GM23248 (cell line): ENCODE results near the gene MTMR1. TPM values are rescaled to one million over a fixed set of nuclear protein-coding genes. Genes with fewer than 3 reads are reported as not detected.

Experiments
- DNase-seq: peaks from one replicate; pipeline ENCODE4 v3.0.0-alpha.2; 2015
- H2AFZ ChIP-seq: fragments of 200-600 bp; sonication (generic); 2 replicates; pipeline ENCODE4 v1.6.1; 2016; ENCODE audit warnings: antibody characterized with exemption
- H3F3A ChIP-seq: fragments of 200-600 bp; sonication (generic); 2 replicates; pipeline ENCODE4 v1.6.1; 2016; ENCODE audit warnings: mild to moderate bottlenecking, antibody characterized with exemption, mixed run types; ENCODE audit not compliant: insufficient read depth
- H3K27ac ChIP-seq: fragments of 200-600 bp; sonication (generic); 2 replicates; pipeline ENCODE4 v1.5.1; 2016; ENCODE audit warnings: mild to moderate bottlenecking
- H3K27me3 ChIP-seq: fragments of 200-600 bp; sonication (generic); replicated peaks from 2 replicates; pipeline ENCODE4 v1.6.1; 2016; ENCODE audit warnings: mild to moderate bottlenecking; ENCODE audit not compliant: insufficient read depth
- H3K36me3 ChIP-seq: fragments of 200-600 bp; sonication (generic); 2 replicates; pipeline ENCODE4 v1.6.1; 2016; ENCODE audit warnings: low read depth, mild to moderate bottlenecking
- H3K4me1 ChIP-seq: fragments of 200-600 bp; sonication (generic); 2 replicates; pipeline ENCODE4 v1.6.1; 2016; ENCODE audit warnings: mild to moderate bottlenecking; ENCODE audit not compliant: insufficient read depth
- H3K4me2 ChIP-seq: fragments of 200-600 bp; sonication (generic); one replicate; pipeline ENCODE4 v1.6.1; 2016; ENCODE audit warnings: mild to moderate bottlenecking; ENCODE audit not compliant: unreplicated experiment
- H3K4me3 ChIP-seq: fragments of 200-600 bp; sonication (generic); 2 replicates; pipeline ENCODE4 v1.5.1; 2016; ENCODE audit warnings: mild to moderate bottlenecking
- H3K79me2 ChIP-seq: fragments of 200-600 bp; sonication (generic); 2 replicates; pipeline ENCODE4 v1.6.1; 2016; ENCODE audit warnings: mild to moderate bottlenecking; ENCODE audit not compliant: insufficient read depth
- H3K9ac ChIP-seq: fragments of 200-600 bp; sonication (generic); 2 replicates; pipeline ENCODE4 v1.6.1; 2016; ENCODE audit warnings: mild to moderate bottlenecking
- H3K9me2 ChIP-seq: fragments of 200-600 bp; sonication (generic); 2 replicates; pipeline ENCODE4 v1.6.1; 2016; ENCODE audit warnings: mixed run types, mild to moderate bottlenecking, moderate library complexity; ENCODE audit not compliant: insufficient read depth
- H3K9me3 ChIP-seq: fragments of 200-600 bp; sonication (generic); one replicate; pipeline ENCODE4 v1.6.1; 2017; ENCODE audit warnings: low read depth
- H4K20me1 ChIP-seq: fragments of 200-600 bp; sonication (generic); 2 replicates; pipeline ENCODE4 v1.6.0; 2016; ENCODE audit not compliant: insufficient read depth
- EZH2 ChIP-seq: fragments of 200-600 bp; sonication (generic); IDR thresholded peaks from 2 replicates; pipeline ENCODE4 v1.6.1; 2018; ENCODE audit warnings: antibody characterized with exemption, mild to moderate bottlenecking; ENCODE audit not compliant: insufficient read depth, poor library complexity, severe bottlenecking
- EZH2phosphoT487 ChIP-seq: fragments of 200-600 bp; sonication (generic); IDR thresholded peaks from 2 replicates; pipeline ENCODE4 v1.6.1; 2018; ENCODE audit warnings: antibody characterized with exemption, moderate library complexity, mild to moderate bottlenecking, low read depth; ENCODE audit not compliant: insufficient read depth
- WGBS, 2 experiments: methylation state at CpG; one replicate each; pipeline ENCODE4 v1.1.6; 2015 to 2017; ENCODE audit warnings: low lambda C conversion rate in 2 of 2, low coverage in 1 of 2; ENCODE audit errors: missing lambda C conversion rate in 2 of 2; 5-methylcytosine and 5-hydroxymethylcytosine counted together
- in situ Hi-C: fragments of 300-500 bp; cut with MboI; formaldehyde crosslinking; loops from 2 replicates; pipeline ENCODE4 v1.15.0; 2020
- polyA plus RNA-seq: library from polyadenylated mRNA; unstranded; fragments of >200 nt; fragmentation: Nextera tagmentation; extraction: Ambion mirVana; gene quantifications from 2 replicates; pipeline ENCODE4 v1.2.1, GENCODE V29; 2016
- total RNA-seq: library from RNA; depleted of rRNA; stranded (reverse); fragments of >200 nt; shearing (Covaris generic); gene quantifications from 2 replicates; pipeline ENCODE4 v1.2.3, GENCODE V29; 2014

MTMR1 gene
- total and polyA plus RNA-seq, 2 experiments from 2014 or later = 2.7 to 12.8 TPM

DNA sequence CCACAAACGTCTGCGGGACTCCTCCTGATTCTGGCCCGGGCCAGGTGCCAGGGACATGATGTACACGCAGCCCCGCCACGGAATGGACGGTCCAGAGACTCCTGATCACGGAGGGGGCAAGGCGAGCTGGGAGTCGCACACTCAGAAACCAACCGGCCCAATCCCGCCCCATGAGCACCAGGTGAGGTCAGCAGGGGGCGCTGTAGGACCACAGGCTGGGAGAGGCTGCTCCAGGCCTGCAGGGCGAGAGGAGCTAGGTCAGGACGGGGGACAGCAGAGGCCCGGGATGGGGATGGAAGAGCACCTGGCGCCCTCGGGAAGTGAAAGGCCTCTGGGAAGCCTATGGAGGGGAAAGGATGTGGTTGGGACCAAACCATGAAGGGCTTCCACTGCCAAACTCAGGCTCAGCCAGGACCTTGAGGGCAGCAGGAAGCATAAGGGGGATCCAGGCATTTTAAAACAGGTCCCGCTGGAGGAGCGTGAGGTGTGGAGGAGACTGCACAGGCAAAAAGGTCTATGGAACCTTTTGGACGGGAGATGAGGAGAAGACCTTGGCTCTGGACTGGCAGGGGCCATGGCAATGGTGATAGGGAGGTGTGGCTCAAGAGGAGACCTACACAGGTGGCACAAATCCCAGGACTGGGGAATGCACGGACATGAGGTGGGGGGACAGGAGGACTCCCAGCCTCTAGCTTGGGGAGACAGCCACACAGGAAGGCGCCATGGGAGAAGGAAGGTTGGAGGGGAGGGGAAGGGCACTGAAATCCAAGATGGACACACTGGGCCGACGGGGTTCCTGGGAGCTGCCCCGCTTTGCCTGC lies 79.2 kb downstream of the MTMR1 start:
- no peaks in the 10 kb centered on the region for H3K9me3 ChIP-seq
- H3K27me3 ChIP-seq = no peaks in the 10 kb centered on the region
- H2AFZ ChIP-seq = no peak overlapping the region
- peak; percentile 73 for DNase-seq
- no peak overlapping the region for H3K4me3 ChIP-seq
- no peak overlapping the region for H3K9ac ChIP-seq
- no peak overlapping the region for H3K4me2 ChIP-seq
- no peak overlapping the region for H3K27ac ChIP-seq
- no peaks in the 10 kb centered on the region for H4K20me1 ChIP-seq
- H3K9me2 ChIP-seq = no peaks in the 10 kb centered on the region
- 33 to 35% methylated on average over 18 of the region's 26 CpGs for WGBS, 2 experiments
- no peak for TF ChIP-seq EZH2
- no peak for TF ChIP-seq EZH2phosphoT487
- in situ Hi-C loops = loop anchor here (10.0 kb wide), 1 partner anchor 312 kb away; no protein-coding TSS in a partner anchor
- H3K4me1 ChIP-seq = peaks cover 2% of the 10 kb centered on the region; the same call in 1 of the 2 replicates
- H3F3A ChIP-seq = no peaks in the 10 kb centered on the region
- H3K36me3 ChIP-seq = no peaks in the 10 kb centered on the region
- no peaks in the 10 kb centered on the region for H3K79me2 ChIP-seq

DNA sequence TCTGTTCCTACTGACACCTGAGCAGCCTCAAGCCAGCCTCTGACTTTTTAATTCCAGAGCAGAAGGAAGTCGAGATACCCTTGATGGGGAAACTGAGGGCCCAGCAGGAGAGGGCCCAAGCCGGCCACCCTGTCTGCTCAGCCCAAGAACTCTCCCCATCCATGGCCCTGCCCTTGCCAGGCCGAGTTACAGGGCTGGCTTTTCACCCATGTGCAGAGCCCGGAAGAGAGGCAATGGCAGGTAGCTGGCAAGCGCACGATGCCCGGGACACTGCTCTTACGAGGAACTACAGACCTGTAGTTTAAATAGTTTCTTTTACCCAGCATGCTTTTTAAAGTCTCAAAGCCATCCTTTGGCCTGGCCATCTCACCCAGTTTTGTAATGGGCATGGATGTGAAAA lies 79.9 kb downstream of the MTMR1 start:
- Histone ChIP-seq H3K9ac (no peak overlapping the region), H2AFZ (no peak overlapping the region), H3F3A (no peaks in the 10 kb centered on the region), H3K4me1 (no peaks in the 10 kb centered on the region), H3K79me2 (no peaks in the 10 kb centered on the region), H3K36me3 (no peaks in the 10 kb centered on the region), H3K4me3 (no peak overlapping the region), H3K9me3 (no peaks in the 10 kb centered on the region), H3K27ac (no peak overlapping the region), H4K20me1 (no peaks in the 10 kb centered on the region), H3K27me3 (no peaks in the 10 kb centered on the region), H3K4me2 (no peak overlapping the region), H3K9me2 (no peaks in the 10 kb centered on the region)
- in situ Hi-C loops = loop anchor here (10.0 kb wide), 1 partner anchor 312 kb away; no protein-coding TSS in a partner anchor
- no peak for DNase-seq
- TF ChIP-seq EZH2phosphoT487 (no peak), EZH2 (no peak)
- WGBS, 2 experiments = 86% methylated on average over 7 to 8 of the region's 8 CpGs

DNA sequence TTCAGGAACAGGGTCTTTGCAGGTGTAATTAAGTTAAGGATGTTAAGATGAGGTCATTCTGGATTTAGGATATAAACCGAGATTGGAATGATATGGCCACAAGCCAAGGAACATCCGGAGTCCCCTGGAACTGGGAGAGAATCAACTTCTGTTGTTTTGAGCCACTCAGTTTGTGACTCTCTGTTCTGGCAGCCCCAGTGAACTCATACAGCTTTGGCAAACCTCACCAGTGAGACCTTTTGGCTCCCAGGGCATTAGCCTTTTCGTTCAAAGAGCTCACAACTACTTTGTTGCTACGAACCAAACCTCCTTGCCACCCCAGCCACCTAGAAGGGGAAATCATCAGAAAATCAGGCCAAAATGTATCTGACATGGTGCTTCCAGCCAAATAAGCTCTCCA lies 80.4 kb downstream of the MTMR1 start:
- no peaks in the 10 kb centered on the region for H4K20me1 ChIP-seq
- no peaks in the 10 kb centered on the region for H3K9me2 ChIP-seq
- no peak overlapping the region for H3K4me2 ChIP-seq
- H3K27me3 ChIP-seq = no peaks in the 10 kb centered on the region
- H3K79me2 ChIP-seq = no peaks in the 10 kb centered on the region
- no peak overlapping the region for H2AFZ ChIP-seq
- in situ Hi-C loops = loop anchor here (10.0 kb wide), 1 partner anchor 311 kb away; no protein-coding TSS in a partner anchor
- no peaks in the 10 kb centered on the region for H3F3A ChIP-seq
- no peak overlapping the region for H3K9ac ChIP-seq
- WGBS, 2 experiments = 50 to 54% methylated on average over 3 to 4 of the region's 4 CpGs
- H3K4me3 ChIP-seq = no peak overlapping the region
- no peak for DNase-seq
- H3K4me1 ChIP-seq = no peaks in the 10 kb centered on the region
- no peaks in the 10 kb centered on the region for H3K36me3 ChIP-seq
- H3K27ac ChIP-seq = no peak overlapping the region
- H3K9me3 ChIP-seq = no peaks in the 10 kb centered on the region
- no peak for TF ChIP-seq EZH2
- no peak for TF ChIP-seq EZH2phosphoT487

DNA sequence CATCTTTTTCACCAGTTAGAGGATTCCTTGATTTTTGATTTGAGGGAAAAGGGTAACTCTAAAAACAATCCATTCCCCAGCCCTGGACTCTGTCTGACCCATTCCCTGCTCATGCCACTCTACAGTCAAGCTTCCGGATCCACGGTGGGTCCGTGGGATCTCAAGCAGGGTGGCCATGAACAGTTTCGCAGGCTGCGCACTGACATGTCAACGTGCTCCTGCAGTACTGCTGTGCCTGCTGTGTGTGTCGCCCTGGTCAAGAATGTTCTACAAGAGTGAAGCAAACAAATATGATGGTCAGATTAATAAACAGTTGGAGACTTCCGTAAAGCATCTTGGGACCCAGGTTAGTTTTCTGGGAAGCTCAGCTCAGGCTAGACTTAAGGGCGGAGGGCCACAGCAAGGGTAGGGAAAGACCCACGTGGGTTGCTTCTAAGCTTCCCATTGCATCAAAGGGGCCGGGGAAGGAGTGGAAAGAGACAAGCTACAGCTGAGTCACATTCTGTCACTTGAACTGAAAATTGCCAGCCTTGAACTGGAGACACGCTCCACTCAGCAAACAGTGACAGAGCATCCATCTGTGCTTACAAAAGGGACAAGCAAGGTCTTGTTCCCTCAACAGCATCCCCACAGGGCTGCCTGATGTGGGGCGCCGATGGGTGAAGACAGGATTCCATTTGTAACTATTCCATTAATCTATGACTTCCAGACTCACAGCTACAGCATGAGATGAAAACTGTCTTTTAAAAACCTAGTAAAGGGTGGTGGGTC lies 81.8 kb downstream of the MTMR1 start:
- no peaks in the 10 kb centered on the region for H3K79me2 ChIP-seq
- no peaks in the 10 kb centered on the region for H3K36me3 ChIP-seq
- WGBS, 2 experiments = 98% methylated on average over 12 to 14 of the region's 14 CpGs
- no peak for TF ChIP-seq EZH2
- no peak for TF ChIP-seq EZH2phosphoT487
- no peaks in the 10 kb centered on the region for H3K4me1 ChIP-seq
- H3K9me2 ChIP-seq = no peaks in the 10 kb centered on the region
- no peak overlapping the region for H3K9ac ChIP-seq
- H3K9me3 ChIP-seq = no peaks in the 10 kb centered on the region
- no peaks in the 10 kb centered on the region for H4K20me1 ChIP-seq
- no peak overlapping the region for H3K4me2 ChIP-seq
- no peak overlapping the region for H2AFZ ChIP-seq
- H3K4me3 ChIP-seq = no peak overlapping the region
- no peaks in the 10 kb centered on the region for H3F3A ChIP-seq
- no peaks in the 10 kb centered on the region for H3K27me3 ChIP-seq
- in situ Hi-C loops = loop anchor here (10.0 to 25.0 kb wide), 2 partner anchors 212 to 310 kb away; partner anchors contain the start of gene HMGB3
- H3K27ac ChIP-seq = no peak overlapping the region
- DNase-seq = no peak
